CD4-positive, alpha-beta T cell treated with Interleukin-15 for 1 hour (primary cell): ENCODE data around the gene GCH1.

Source experiments
- DNase-seq: peaks from one replicate; pipeline ENCODE4 v3.0.0-alpha.2; 2020

GCH1 gene

GRCh38 chr14:54792288-54792687 lies 110.3 kb downstream of the GCH1 start:
- DNase-seq = no peak
